NCI-H82 (cell line): ENCODE results near the gene ATXN10.
A peak's percentile ranks its signal among the peaks of the same experiment; 100 is the strongest.

ENCODE experiments used
- DNase-seq: peaks from one replicate; lab custom pipeline; 2025; lab: John Stamatoyannopoulos, UW

ATXN10 gene

DNA sequence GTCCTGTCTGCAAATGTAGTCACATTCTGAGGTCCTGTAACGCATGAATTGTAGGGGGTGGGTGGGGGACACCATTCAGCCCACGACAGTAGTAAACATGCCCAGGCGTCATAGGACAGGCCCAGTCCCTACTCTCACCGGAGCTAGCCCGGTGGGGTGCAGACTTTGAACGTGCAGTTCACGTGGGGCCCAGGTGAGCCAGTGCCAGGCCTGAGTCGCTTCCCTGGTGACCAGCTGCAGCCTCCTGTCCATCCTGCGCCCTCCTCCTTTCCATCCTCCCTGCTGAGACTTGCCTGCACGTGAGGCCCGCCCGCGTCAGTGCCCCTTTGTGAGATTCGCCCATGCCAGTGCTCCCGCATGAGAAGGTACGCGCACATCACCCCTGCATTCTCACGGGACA, 188.6 kb downstream of the ATXN10 start:
- DNase-seq: no peak

DNA sequence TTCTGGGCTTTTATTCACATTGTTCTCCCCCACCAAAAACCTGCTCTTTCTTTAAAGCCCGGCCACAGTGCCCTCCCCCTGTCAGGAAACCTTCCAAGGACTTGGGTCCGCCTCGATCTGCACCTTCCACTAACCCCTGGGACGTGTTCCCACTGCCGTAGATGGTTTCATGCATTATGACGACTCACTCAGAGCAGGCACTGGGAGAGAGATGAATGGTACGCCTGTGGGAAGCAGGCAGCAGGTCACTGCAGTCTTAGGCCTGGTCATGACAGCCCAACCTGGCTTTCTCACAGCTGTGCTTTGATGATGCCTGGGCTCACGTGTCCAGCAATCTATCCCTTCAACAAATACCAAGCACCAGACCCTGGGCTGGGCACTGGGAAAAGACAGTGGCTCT, 189.6 kb downstream of the ATXN10 start:
- DNase-seq: no peak

DNA sequence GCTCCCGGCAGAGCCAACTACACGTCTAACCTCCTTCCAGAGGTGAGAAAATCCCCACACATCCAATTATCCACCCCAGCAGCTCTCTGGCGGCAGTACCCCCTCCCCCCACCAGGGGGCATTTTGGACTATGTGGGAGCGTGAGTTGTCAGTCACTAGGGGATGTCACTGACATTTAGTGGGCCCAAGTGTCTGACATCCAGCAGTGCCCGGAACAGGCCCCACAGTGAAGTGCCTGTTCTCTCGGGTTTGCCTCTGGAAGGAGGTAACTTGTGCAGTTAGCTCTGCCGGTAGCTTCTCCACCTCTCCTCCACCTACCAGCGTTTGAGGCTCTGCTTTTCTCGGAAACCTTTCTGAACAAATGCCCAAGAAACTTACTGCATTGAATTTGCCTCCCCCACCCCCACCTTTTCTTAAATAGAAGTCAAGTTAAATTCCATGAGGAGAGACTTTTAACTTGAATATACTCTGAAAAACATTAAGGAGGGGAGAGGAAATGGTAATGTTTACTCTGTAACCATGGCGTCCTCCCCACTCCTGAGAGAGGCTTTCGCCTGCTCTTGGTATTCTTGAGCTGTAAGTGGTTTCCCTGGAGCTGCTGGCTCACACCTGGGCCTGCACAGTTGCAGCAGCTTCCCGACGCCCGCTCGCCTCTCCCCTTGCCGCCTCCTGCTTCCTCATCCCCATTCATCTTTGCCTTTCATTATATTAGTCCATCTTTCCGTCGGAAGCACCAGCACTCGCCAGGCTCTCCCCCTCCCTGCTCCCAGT, 192.5 kb downstream of the ATXN10 start:
- peak; percentile 86 for DNase-seq

- no peak for DNase-seq
These were observed 193.4 kb downstream of the ATXN10 start for GRCh38 chr22:45864959-45865476.

DNA sequence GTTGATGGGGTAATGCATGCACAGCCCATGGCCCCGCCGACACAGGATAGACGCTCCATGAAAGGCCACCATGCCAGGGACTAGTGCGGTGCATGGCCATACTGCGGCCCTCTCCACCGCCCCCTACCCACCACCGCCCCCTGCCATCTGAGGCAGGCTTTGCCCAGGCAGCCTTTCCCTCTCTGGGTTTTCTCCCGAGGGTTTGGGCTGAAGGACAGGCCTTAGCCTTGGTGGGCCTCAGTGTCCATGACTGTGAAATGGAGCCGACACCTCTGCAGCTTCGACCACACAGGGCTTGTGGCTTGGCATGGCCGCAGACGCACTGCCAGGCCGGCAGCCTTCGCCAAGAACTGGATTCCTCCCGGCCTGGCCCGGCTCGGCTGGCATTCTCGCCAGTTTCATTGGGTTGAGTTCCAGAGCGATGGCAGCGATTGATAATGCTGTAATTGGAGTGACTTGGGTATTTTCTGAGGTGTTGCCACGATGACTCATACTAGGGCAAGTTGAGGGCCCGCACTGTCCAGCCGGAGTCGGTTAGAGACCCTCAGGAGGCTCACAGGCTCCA, 194.0 kb downstream of the ATXN10 start:
- no peak for DNase-seq

GRCh38 chr22:45866126-45866645, 194.6 kb downstream of the ATXN10 start:
- DNase-seq: no peak

GRCh38 chr22:45866646-45867117, 195.0 kb downstream of the ATXN10 start:
- DNase-seq: no peak

DNA sequence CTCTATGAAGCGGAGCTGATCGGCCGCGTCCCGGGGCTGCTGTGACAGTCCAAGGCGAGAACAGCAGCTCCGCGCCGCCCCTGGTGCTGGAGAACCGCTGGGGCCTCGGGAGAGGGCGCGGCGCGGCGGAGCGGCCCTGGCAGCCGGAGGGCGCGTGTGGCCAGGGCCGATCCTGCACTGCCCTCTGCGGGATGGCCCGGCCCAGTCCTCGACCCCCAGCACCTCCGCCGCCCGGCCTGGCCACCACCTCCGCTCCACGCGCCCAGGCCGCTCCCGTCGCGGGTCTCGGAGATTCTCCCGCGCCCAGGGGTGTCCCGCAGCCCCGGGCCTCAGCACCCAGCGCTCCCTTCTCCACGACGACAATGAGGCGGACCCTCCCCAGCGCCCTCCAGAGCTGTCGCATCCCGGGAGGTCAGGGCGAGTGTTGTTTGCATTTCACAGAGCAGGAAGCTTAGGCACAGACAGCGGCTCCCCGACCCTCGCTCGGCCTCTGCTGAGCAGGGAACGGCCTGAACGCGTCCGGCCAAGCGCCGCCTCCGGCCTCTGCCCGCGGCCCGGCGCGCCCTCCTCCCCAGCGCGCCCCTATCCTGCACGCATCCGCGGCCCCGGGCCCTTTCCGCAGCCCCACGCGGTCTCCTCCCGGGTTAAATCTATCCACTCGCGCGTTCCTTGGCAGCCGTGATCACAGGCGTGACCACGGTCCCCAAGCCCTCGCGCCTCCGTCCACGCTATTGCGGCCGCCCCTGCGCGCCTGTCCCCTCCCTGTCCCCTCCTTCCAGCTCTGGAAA, 195.7 kb downstream of the ATXN10 start:
- DNase-seq: no peak

DNA sequence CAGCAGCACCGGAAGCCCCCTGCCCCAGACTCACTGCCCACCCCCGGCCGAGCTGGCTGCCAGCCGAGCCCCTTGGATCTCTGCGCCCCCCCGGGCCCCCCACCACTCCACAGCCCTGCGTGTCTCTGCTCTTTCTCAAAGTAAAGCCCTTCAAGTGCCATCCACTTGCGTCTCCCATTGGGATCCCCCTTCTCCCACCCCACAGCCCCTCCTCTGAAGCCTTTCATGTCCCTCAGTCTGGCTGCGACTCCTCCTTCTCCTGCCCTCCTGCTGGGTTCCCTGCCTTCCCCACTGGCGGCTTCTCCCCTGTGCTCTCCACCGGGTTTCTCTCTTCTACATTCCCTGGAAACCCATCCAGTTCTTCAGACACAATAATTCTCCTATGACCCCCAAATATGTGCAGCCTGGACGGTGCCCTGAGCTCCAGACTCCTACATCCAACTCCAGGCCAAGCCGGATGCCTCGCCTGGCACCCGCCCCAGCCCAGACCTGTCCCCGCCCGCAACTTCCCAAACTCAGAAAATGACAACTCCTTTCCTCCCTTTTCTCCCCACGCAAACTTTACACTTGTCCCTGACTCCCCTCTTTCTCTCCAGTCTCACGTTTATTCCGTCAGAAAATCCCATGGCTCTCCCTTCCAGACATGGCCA, 196.4 kb downstream of the ATXN10 start:
- no peak for DNase-seq

DNA sequence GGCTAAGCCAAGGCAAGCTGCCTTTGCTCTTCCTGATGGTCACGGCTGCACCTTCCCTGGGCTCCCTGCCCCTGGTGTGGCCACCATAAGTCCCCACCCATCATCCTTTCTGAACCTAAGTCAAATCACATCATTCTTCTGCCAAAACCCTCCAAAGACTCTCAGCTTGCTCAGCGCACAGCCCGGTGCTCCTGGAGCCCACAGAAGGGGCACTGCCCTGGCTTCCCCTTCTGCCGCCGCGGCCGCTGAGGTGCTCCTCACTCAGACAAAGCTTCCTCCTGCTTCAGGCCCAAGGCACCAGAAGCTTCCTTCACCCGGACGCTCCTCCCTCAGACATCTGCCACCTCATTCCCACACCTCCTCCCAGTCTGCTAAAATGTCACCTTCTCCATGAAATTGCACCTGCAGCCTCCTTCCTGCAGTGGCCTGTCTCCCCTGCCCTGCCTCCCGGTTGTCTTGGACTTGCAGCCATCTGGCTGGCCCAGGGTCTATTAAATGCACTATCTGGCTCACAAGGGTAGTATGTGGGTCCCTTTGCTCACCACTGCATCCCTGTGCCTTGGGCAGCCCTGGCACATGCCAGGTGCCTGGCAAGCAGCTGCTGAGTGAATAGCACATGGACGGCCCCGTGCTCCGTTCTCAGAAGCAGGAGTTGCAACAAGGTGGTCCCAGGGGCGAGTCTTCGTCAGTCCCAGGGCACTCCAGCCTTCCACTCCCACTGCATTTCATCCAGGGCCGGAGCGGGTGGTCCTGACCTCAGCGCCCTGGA, 197.1 kb downstream of the ATXN10 start:
- DNase-seq: no peak

DNA sequence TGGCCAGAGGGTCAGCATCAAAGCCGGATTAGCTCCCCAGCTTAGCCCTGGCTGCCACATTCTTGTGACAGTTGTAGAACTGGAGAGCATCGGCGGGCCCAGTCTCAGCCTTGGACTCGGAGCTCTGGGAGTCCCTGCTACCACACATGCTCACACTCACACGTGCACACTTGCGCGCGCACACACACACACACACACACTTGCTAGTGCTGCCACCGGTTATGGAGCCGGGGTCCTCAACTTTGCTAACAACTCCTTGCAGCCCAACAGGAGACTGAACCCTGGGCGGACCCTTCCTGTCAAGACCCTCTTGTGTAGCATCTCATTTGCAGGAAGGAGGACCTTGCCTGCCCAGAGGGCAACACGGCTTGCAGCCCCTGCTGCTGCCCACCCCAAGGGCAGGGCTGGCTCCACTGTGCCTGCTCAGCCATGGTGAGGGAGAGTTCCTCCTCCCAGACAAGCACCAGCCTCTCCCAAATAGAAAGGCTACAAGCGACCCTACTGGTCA, 197.8 kb downstream of the ATXN10 start:
- no peak for DNase-seq

DNA sequence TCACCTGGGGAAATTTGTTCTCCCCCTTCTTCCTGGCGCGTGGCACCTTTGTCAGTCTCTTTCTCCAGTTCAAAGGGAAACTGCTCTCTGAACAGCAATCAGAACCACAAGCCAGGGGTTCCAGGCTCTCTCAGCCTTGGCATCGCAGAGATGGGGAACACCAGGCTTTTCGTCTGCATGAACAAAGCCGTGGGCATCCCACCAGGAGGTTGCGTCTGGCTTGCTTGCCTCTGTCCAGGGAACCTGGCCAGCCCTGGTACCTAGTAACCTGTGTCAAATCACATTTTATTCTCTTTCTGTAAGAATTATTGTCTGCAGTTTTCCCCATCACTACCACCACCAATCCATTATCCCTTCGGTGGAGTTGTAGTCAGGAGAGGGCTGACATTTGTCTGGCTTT, 198.4 kb downstream of the ATXN10 start:
- no peak for DNase-seq

- no peak for DNase-seq
These were observed 200.1 kb downstream of the ATXN10 start for GRCh38 chr22:45871721-45872120.

- no peak for DNase-seq
These were observed 201.1 kb downstream of the ATXN10 start for GRCh38 chr22:45872659-45873263.

DNA sequence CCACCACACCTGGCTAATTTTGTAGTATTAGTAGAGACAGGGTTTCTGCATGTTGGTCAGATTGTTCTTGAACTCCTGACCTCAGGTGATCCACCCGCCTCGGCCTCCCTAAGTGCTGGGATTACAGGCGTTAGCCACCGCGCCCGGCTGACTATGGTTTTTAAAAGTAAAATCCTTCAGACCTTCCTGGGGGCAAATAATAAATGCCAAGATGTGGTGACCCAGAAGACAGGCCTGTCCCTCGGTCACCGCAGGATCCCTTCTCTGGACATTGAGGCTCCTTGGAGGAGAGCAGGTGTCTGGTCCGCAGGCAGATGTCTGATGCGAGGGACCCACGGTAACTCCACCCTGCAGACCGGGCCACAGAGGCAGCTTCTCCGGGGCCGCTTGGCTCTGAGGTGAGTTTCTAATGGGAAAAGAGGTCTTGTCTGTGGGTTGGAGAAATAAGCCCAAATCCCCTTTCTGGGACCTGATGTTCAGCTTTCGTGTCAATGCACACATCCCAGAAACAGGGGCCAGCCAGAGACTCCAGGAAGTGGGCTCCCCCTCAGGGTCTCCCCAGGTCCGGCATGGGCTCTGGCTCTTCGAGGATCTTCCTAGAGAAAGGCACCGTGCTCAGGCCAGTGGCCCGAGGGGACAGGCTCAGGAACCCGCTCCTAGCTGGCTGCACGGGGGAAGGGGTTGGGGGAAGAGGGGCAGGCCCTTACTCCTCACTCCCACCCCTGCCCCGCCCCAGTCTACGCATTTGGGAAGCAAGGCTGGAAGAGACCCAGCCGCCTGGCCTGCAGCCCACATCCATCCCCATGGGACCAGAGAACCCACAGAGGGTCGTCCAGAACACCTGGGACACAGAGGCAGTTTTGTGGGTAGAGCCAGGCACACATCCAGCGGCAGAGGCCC, 204.8 kb downstream of the ATXN10 start:
- no peak for DNase-seq

- DNase-seq: no peak
These were observed 205.4 kb downstream of the ATXN10 start for GRCh38 chr22:45877036-45877380.

DNA sequence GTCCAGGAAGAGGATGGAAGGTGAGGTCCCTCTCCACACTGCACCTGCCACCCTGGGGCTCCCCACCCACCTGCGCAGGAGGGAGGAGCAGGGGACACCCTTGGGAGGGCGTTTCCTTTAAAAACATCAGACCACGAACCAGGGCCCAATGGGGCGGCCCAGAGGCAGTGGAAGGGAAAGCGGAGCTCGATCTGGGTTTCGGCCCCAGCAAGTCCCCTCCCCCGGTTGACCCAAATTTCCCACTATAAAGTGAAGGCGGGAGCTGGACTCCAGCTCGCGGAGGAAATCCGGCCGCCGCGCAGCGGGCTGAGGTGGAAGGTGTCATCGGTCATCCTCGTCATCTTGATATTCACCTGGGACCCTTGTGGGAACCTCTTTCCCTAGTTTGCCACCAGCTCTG, 206.0 kb downstream of the ATXN10 start:
- no peak for DNase-seq

DNA sequence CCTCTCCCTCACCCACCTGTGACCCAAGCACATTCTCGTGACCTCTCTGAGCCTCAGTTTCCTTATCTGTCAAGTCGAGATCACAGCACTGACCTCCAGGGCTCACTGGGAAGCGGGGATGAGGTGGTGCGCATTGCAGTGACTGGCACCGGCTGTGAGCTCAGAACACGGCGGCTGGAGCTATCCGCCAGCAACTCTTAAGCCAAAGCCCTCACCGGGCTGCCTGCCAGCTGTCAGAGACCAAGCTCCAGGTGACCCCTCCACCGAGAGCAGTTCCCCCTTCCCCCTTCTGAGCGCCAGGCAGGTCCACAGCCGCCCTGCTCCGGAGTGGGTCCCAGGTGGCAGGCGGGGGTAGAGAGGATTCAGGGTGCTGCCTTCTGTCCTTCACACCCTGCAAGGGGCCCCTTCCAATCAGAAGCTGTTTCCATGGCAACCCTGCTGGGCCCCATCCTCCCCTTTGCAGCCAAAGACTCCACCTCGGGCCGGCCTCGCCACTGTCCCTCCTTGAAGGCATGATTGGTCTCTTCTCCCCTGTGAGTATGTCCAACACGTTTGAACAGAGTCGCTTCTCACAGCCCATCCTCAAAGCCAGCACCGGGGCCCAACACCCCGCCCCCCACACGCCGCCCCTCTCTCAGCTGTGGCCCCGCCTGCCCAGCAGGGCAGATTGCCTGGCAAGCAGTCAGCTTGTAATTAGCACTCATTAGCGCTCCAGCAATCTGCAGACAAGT, 206.6 kb downstream of the ATXN10 start:
- peak; percentile 38 for DNase-seq
